Measurements from ENCODE around the gene MRGPRE.

MRGPRE gene

DNA sequence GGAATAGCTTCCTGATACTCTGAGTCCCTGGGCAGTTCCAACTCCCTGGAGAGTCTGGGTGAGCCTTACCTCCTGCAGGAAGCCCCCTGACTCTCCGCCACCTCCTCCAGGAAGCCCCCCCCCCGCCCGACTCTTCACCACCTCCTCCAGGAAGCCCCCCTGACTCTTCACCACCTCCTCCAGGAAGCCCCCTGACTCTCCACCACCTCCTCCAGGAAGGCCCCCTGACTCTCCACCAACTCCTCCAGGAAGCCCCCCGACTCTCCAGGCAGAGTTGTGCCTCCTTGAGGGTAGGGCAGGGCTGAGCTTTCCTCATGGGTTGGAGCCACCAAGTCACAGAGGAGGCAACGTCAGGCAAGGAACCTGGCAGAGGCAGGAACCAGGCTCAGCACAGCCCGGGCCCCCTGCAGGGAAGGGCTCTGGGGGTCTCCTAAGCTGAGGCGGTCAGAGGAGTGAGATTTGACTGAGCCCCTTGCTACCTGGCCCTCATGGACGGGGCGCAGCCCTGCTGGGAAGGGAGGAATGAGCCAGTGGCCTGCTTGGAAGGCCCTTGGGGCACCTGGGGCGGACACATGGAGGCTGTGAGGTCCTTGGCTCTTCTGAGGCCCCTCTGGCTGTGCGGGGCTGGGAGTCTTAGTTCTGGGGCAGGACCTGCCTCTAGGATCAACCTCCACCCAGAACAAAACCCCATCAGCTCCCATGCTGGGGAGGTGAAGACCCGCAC, 31.7 kb downstream of the MRGPRE start:
- intact Hi-C loops (cut with DNase I) = no loop called here
- peak in 4 of 10 donors; percentile 1 to 56 (median 40) for DNase-seq

GRCh38 chr11:3199537-3200295, 32.5 kb downstream of the MRGPRE start:
- intact Hi-C loops (cut with DNase I) = no loop called here
- DNase-seq = peak in 2 of 10 donors; percentile 73 to 74

DNA sequence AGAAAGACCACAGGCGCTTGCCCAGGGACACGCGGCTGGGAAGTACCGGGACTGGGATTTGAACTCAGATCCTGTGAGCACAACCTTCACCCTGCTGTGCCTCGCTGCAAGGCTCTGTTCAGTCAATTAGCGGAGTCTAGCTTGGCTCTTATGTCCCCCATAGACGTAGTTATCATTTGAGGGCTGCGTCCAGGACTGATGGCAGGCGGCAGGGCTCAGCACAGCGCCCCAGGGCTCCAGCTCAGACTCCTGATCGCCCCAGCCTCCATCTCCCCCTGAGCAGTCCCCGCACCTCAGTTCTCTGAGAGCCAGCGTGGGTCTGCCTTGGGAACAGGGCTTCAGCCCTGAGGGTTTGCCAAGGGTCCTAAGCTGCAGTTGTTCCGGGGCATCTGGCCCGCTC, 33.4 kb downstream of the MRGPRE start:
- intact Hi-C loops (cut with DNase I) = no loop called here
- peak in 3 of 10 donors; percentile 40 to 74 (median 55) for DNase-seq

- DNase-seq = peak in 3 of 10 donors; percentile 30 to 72 (median 60)
- intact Hi-C loops (cut with DNase I) = no loop called here
Measured at GRCh38 chr11:3197878-3198528, 34.2 kb downstream of the MRGPRE start.

DNA sequence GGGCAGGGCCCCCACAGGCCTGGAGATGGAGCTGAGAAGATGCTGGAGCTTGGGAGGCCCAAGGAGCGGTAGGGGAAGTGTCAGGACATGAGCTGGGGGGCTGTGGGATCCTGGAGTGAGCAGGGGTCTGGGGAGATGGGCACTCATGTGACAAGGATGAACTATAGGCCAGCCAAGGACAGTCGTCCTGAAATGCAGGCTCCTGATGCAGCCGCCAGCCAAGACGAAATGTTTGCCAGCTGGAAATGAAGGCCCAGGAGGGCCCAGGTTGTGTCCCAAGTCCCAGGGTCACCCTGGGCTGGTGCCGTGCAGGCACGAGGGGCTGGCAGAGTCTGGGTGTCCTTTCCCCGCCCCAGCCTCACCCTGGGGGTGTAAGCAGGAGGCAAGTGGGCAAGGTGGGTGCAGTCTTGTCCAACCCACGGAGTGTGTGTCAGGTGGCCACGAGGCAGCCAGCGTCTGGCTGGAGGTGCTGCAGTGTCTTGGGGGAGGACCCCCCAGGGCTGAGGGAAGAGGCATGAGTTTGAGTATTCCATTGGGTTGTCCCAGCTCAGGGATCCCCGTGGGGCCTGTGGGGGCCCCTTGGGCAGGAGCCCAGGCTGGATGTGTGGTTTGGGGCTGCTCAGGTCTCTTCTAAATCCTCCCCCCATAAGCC, 35.0 kb downstream of the MRGPRE start:
- intact Hi-C loops (cut with DNase I) = no loop called here
- DNase-seq = peak in 3 of 10 donors; percentile 66 to 71 (median 67)

DNA sequence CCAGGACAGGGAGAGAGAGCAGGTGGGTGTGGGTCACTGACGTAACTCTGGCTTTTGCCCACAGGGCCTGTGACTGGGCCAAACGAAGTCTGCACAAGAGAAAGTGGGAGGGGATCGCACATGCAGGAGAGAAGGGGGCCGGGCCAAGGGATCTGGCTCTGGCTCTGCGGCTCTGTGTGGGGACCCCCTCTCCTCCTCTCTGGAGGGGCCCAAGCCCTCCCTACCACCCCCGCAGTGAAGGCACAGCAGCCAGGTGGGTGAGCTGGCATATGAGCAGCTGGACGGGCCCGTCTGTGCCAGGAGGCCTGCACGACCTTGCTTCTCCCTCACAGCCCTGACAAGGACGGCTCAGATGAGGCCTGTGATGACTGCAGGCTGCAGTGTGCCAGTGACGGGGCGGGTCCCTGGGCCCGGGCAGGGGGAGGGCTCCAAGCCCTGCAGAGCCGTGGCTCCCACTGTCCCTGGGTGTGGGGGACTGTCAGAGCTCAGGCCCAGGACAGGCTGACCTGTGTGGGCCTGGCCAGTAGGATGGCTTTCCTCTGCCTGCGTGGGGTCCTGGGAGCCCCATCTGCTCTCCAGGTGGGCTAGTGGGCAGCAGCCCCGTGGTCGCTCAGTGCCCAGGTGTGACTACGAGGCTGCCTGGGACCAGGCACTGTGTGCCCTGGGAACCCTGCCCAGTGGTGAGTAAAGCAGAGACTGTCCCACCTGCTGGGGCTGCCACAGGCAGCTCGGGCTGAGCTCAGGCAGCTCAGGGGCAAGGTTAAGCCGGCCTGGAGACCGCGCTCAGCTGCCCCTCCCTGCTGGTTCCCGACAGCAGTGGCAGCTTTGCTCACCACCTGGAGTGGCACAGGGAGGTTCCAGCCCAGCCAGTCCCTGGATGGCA, 35.8 kb downstream of the MRGPRE start:
- intact Hi-C loops (cut with DNase I) = no loop called here
- DNase-seq = peak in 3 of 10 donors; percentile 39 to 66 (median 63)

- intact Hi-C loops (cut with DNase I) = no loop called here
- peak in 2 of 10 donors; percentile 77 for DNase-seq
Measured at GRCh38 chr11:3195251-3196160, 36.7 kb downstream of the MRGPRE start.

DNA sequence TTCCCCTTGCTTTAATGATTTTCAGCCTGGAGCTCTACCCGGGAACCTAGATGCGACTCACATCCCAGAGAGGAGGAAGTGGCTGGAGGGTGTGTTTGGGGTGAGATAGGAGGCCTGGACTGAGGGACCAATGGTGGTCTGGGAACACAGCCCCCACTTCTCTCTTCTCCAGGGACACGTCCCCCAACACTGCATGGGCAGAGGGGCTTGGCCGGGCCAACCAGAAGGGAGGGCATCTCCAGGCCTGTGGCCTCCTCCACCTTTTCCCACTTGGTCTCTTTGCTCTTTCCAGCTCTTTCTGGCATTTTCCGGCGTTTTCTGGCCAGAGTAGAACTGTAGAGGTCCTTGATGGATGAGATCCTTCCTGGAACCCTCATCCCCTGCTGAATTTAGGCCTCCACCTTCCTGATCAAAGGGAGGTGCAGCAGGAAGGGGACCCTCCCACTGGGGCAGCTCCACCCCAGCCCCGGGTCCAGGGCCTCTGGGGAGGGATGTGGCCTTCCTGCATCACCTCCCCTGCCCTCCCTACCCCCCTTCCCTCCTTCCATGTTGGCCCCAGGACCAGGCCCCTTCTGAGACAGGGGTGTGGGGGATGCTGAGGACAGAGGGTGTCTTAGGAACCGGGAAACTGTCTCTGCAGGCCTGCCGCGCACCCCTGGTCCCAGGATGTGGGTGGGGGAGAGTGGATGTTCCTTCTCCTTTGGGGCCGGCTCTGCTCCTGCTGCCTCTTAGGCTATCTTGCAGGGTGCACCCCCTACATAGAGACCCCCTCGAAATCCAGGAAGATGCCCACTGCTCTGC, 38.0 kb downstream of the MRGPRE start:
- intact Hi-C loops (cut with DNase I) = no loop called here
- DNase-seq = peak in 2 of 10 donors; percentile 37 to 60

GRCh38 chr11:3193373-3194015, 38.7 kb downstream of the MRGPRE start:
- intact Hi-C loops (cut with DNase I) = no loop called here
- DNase-seq = peak in 1 of 10 donors; percentile 66

- intact Hi-C loops (cut with DNase I) = no loop called here
- peak in 2 of 10 donors; percentile 69 to 71 for DNase-seq
Measured at GRCh38 chr11:3192511-3193372, 39.5 kb downstream of the MRGPRE start.

GRCh38 chr11:3191586-3192324, 40.5 kb downstream of the MRGPRE start:
- DNase-seq = peak in 1 of 10 donors; percentile 51
- intact Hi-C loops (cut with DNase I) = no loop called here

DNA sequence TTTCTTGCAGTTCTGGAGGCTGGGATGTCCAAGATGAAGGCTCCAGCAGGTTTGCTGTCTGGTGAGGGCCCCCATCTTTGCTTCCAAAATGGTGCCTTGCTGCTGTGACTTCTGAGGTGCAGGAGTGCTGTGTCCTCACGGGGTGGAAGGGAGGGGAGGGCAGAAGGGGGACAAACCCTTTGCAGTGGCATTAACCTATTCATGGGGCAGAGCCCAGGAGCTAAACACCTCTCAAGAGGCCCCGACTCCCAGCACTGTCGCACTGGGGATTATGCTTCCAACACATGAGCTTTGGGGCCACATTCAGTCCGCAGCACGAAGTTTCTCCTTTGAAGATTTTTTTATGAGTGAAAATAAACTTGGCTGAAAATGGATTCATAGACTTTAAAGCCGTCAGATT, 41.6 kb downstream of the MRGPRE start:
- peak in 1 of 10 donors; percentile 41 for DNase-seq
- intact Hi-C loops (cut with DNase I) = no loop called here

- intact Hi-C loops (cut with DNase I) = no loop called here
- DNase-seq = no peak
Measured at GRCh38 chr11:3189886-3190583, 42.2 kb downstream of the MRGPRE start.

GRCh38 chr11:3189196-3189843, 42.9 kb downstream of the MRGPRE start:
- intact Hi-C loops (cut with DNase I) = no loop called here
- peak in 1 of 10 donors; percentile 32 for DNase-seq
